Measurements from ENCODE around the gene OTOG.
A peak's percentile ranks its signal among the peaks of the same experiment; 100 is the strongest.

The OTOG gene, protein sequence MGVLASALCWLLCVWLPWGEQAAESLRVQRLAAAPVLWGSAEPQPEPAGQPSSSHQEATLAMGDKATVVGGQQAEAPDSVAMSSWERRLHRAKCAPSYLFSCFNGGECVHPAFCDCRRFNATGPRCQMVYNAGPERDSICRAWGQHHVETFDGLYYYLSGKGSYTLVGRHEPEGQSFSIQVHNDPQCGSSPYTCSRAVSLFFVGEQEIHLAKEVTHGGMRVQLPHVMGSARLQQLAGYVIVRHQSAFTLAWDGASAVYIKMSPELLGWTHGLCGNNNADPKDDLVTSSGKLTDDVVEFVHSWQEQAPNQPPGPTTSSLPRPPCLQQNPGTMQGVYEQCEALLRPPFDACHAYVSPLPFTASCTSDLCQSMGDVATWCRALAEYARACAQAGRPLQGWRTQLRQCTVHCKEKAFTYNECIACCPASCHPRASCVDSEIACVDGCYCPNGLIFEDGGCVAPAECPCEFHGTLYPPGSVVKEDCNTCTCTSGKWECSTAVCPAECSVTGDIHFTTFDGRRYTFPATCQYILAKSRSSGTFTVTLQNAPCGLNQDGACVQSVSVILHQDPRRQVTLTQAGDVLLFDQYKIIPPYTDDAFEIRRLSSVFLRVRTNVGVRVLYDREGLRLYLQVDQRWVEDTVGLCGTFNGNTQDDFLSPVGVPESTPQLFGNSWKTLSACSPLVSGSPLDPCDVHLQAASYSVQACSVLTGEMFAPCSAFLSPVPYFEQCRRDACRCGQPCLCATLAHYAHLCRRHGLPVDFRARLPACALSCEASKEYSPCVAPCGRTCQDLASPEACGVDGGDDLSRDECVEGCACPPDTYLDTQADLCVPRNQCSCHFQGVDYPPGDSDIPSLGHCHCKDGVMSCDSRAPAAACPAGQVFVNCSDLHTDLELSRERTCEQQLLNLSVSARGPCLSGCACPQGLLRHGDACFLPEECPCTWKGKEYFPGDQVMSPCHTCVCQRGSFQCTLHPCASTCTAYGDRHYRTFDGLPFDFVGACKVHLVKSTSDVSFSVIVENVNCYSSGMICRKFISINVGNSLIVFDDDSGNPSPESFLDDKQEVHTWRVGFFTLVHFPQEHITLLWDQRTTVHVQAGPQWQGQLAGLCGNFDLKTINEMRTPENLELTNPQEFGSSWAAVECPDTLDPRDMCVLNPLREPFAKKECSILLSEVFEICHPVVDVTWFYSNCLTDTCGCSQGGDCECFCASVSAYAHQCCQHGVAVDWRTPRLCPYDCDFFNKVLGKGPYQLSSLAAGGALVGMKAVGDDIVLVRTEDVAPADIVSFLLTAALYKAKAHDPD (N-terminal part only)

GRCh38 chr11:17547051-17547577 lies at the start of gene OTOG:
TSS of gene OTOG (plus strand) at chr11:17547259. CDS start at chr11:17547373, 114 bp downstream.
- no peak within 1 kb of the TSS for H3K4me3 ChIP-seq (ENCODE audit: low read depth, low read length)
- TF ChIP-seq CTCF (IDR thresholded peaks at IDR 0.05; ENCODE audit: borderline replicate concordance, insufficient read depth, low read depth, low read length), result no peak

DNA sequence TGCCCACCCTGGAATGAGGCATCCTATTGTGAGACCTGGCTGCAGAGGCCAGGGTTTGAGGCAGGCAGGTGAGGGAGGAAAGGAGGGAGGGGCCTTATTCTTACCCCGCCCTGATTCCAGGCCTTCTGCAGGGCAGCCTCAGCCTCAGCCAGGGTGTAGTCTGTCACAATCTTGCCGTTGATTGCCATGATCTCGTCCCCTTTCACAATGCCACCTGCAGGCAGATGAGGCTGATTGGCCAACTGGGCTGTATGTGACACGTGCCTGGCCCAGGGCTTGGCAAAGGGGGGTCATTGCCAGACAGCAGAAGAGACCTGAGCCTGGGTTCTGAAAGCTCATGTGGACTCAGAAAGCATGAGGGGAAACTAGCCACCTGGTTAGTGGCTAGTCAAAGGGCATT lies 49.0 kb upstream of the OTOG start:
- no peak for TF ChIP-seq CTCF (IDR thresholded peaks at IDR 0.05; ENCODE audit: borderline replicate concordance, insufficient read depth, low read depth, low read length)
- H3K4me3 ChIP-seq (ENCODE audit: low read depth, low read length), result no peak overlapping the region

DNA sequence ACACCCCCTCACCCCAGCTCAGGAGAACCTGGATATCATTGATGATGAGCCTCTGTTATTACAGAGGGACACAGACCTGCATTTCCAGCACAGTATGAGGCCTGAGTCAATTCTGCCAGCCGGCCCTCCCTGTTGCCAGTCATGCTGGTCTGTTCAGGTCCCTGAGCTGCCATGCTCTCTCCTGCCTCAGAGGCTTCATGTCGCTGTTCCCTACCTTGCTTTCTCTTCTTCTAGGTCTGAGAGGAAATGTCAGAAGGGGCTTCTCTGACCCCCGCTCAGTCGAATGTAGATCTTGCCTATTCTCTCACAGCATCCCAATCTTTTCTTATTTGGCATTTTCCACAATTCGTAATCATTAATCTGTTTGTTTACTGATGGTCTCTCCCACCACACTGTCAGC lies 48.6 kb upstream of the OTOG start:
- no peak overlapping the region for H3K4me3 ChIP-seq (ENCODE audit: low read depth, low read length)
- TF ChIP-seq CTCF (IDR thresholded peaks at IDR 0.05; ENCODE audit: borderline replicate concordance, insufficient read depth, low read depth, low read length), result peak; percentile 38; the same call in 1 of the 2 replicates

- TF ChIP-seq CTCF (IDR thresholded peaks at IDR 0.05; ENCODE audit: borderline replicate concordance, insufficient read depth, low read depth, low read length), result no peak
Observed at GRCh38 chr11:17500673-17501072, 46.4 kb upstream of the OTOG start.

GRCh38 chr11:17502630-17503029 lies 44.4 kb upstream of the OTOG start:
- TF ChIP-seq CTCF (IDR thresholded peaks at IDR 0.05; ENCODE audit: borderline replicate concordance, insufficient read depth, low read depth, low read length), result no peak
- no peak overlapping the region for H3K4me3 ChIP-seq (ENCODE audit: low read depth, low read length)

More at GRCh38 chr11:17500673-17501072, 46.4 kb upstream of the OTOG start:
- no peak overlapping the region for H3K4me3 ChIP-seq (ENCODE audit: low read depth, low read length)

DNA sequence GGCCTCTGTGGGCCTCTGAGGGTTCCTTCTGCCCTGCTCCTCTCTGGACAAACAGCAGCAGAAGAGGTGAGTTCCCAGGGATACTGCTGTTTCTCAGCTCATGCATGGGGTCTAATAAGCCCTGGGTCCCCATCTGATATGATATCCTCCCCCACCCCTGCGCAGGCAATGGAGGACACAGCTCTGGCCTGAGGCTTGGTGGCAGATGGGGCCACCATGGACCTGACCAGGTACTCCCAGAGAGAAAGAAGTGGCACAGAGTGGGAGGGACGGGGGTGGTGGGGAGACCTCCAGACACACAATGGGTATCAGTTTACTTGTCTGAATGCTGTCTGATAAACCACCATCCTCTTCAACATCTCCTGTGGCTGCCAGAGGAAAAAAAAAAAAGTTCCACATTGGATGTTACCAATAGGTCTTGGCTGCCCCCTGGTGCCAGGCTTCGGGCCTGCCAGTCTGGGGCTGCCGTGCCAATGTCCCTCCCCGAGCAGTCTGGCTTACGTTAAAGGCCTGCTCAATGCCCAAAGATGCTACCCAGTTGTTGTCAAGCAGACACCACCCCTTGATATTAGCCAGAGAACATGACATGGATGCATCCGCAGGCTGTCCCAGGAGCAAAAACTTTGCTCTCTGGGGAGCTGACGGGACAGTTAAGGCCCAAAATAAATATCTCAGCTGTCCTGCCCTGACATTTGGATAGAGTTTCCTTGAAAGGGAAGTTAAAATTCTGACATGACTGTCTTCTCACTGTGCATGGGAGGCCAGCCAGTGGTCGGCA lies 42.5 kb upstream of the OTOG start:
- no peak overlapping the region for H3K4me3 ChIP-seq (ENCODE audit: low read depth, low read length)
- peak; percentile 84 for TF ChIP-seq CTCF (IDR thresholded peaks at IDR 0.05; ENCODE audit: borderline replicate concordance, insufficient read depth, low read depth, low read length)

All from GM12875 (cell line).